Measurements from ENCODE around the gene OR8K1.

OR8K1 gene

GRCh38 chr11:56345739-56346138 is at the start of gene OR8K1:
TSS of gene OR8K1 (plus strand) at chr11:56346039. CDS start at chr11:56346039, 0 bp downstream.
- TF ChIP-seq CTCF (IDR thresholded peaks at IDR 0.05; ENCODE audit: low read depth, low read length, missing control alignments): no peak
- no peak for DNase-seq
- Histone ChIP-seq H3K27ac (no peak within 1 kb of the TSS), H3K36me3 (replicated peaks) (no peaks in the 10 kb centered on the region), H3K27me3 (replicated peaks) (no peaks in the 10 kb centered on the region), H3K4me3 (ENCODE audit: low read depth, low read length) (no peak within 1 kb of the TSS)
- in situ Hi-C loops (cut with HindIII; ENCODE audit: low pct_ligation_motif_present, low sequenced_read_pairs): no loop called here

- no peak overlapping the region for H3K4me3 ChIP-seq (ENCODE audit: low read depth, low read length)
- no peak for DNase-seq
- H3K27me3 ChIP-seq (replicated peaks): no peaks in the 10 kb centered on the region
- H3K36me3 ChIP-seq (replicated peaks): no peaks in the 10 kb centered on the region
- H3K27ac ChIP-seq: no peak overlapping the region
- no peak for TF ChIP-seq CTCF (IDR thresholded peaks at IDR 0.05; ENCODE audit: low read depth, low read length, missing control alignments)
- in situ Hi-C loops (cut with HindIII; ENCODE audit: low pct_ligation_motif_present, low sequenced_read_pairs): no loop called here
Observed at GRCh38 chr11:56296898-56297297, 48.9 kb upstream of the OR8K1 start.

DNA sequence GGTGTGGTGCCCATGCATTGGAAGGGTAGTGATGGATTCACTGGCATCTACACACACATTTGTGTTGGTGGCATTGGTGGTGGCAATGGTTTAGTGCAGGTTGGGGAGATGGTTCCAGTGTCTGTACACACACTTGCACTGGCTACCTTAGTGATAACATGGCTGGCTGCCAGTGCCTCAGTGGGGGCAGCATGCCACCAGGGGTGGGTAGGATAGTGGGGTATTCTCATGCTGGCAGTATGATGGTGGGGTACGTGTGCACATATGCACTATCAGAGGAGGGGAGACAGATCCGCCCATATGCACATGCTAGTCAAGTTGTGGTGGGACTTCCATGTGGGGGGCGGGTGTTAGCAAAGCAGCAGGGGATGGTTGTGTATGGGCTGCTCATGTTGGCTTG is 38.0 kb upstream of the OR8K1 start:
- no peaks in the 10 kb centered on the region for H3K36me3 ChIP-seq (replicated peaks)
- no peaks in the 10 kb centered on the region for H3K27me3 ChIP-seq (replicated peaks)
- H3K4me3 ChIP-seq (ENCODE audit: low read depth, low read length): no peak overlapping the region
- H3K27ac ChIP-seq: no peak overlapping the region
- DNase-seq: no peak
- no peak for TF ChIP-seq CTCF (IDR thresholded peaks at IDR 0.05; ENCODE audit: low read depth, low read length, missing control alignments)
- in situ Hi-C loops (cut with HindIII; ENCODE audit: low pct_ligation_motif_present, low sequenced_read_pairs): no loop called here

- Histone ChIP-seq H3K27ac (no peak within 1 kb of the TSS), H3K27me3 (replicated peaks) (no peaks in the 10 kb centered on the region), H3K36me3 (replicated peaks) (no peaks in the 10 kb centered on the region), H3K4me3 (ENCODE audit: low read depth, low read length) (no peak within 1 kb of the TSS)
- in situ Hi-C loops (cut with HindIII; ENCODE audit: low pct_ligation_motif_present, low sequenced_read_pairs): no loop called here
- no peak for TF ChIP-seq CTCF (IDR thresholded peaks at IDR 0.05; ENCODE audit: low read depth, low read length, missing control alignments)
- DNase-seq: no peak
Observed at GRCh38 chr11:56314844-56315243, 31.0 kb upstream of the OR8K1 start, which contains the start of gene OR8K3. TSS of gene OR8K3 (plus strand) at chr11:56315144. CDS start at chr11:56318307, 3,163 bp downstream.

DNA sequence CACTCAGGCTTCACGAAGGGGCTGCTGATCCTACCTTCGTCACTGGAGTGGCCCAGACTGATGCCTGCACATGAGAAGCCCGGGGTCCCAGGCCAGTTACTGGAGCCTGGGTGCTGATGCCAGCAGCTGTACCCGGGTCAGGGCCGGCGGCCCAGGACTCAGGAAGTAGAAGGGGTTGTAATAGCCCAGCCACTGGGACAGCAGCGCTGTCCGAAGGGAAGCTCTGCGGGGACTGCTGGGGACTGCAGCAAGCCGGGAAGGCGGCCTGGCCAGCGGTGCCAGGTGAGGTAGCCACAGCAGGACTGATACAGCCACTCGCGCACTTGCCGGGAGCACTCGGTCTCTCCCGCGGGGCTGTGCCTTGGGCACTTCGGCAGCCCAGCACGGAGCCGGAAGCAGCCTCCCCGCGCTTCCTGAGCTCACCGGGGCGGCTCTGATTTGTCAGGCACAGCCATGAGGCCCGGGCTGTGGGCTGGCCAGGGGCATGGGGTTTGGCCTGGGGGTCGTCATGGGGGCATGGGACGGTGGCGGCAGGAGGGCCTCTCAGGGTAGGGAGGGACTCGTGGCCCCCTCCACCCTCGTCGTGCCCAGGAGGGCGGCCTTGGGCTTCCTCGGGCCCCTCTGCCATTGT is 13.9 kb upstream of the OR8K1 start:
- no peak for DNase-seq
- in situ Hi-C loops (cut with HindIII; ENCODE audit: low pct_ligation_motif_present, low sequenced_read_pairs): no loop called here
- no peak for TF ChIP-seq CTCF (IDR thresholded peaks at IDR 0.05; ENCODE audit: low read depth, low read length, missing control alignments)
- Histone ChIP-seq H3K36me3 (replicated peaks) (no peaks in the 10 kb centered on the region), H3K27me3 (replicated peaks) (no peaks in the 10 kb centered on the region), H3K27ac (no peak overlapping the region), H3K4me3 (ENCODE audit: low read depth, low read length) (no peak overlapping the region)

DNA sequence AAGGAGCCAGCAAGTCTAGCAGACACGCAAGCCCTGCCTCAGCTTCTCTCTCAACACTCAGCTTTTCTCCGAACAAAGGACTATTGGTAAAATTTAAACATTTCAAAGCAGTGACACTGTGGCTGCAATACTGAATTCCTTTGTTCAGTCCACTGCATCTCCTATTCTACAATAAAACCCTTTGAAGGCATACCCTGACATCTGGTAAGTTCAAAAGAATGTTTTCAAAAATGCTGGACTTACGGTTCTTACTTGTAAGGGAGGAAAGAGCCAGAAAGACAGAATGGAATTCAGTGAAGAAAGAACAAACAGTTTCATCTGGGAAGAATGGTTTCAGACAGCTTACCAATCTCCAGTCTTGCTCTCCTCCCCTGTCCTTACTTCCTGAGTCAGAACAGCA is 12.7 kb upstream of the OR8K1 start:
- no peaks in the 10 kb centered on the region for H3K27me3 ChIP-seq (replicated peaks)
- H3K27ac ChIP-seq: no peak overlapping the region
- H3K36me3 ChIP-seq (replicated peaks): no peaks in the 10 kb centered on the region
- in situ Hi-C loops (cut with HindIII; ENCODE audit: low pct_ligation_motif_present, low sequenced_read_pairs): no loop called here
- H3K4me3 ChIP-seq (ENCODE audit: low read depth, low read length): no peak overlapping the region
- TF ChIP-seq CTCF (IDR thresholded peaks at IDR 0.05; ENCODE audit: low read depth, low read length, missing control alignments): no peak
- no peak for DNase-seq
